ENCODE results near the gene ASMT.

DNA sequence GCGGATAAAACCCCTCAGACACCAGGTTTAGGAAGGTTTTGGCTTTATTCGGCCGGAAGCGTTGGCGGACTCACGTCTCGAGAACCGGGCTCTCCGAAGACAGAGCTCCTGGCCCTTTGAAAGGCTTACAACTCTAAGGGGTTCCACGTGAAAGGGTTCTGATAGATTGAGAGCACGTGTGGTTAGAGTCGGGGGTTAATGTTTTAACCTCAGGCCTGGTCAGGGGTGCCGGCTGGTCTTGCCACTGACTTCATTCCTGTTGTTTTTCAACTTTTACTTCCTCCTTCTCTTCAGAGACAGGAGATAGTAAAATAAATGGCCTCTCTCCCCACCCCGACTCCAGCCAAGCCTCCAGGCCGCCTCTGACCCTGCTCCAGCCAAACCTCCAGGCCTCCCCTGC is 4.7 kb upstream of the ASMT start:
- TF ChIP-seq, protein P1, sequence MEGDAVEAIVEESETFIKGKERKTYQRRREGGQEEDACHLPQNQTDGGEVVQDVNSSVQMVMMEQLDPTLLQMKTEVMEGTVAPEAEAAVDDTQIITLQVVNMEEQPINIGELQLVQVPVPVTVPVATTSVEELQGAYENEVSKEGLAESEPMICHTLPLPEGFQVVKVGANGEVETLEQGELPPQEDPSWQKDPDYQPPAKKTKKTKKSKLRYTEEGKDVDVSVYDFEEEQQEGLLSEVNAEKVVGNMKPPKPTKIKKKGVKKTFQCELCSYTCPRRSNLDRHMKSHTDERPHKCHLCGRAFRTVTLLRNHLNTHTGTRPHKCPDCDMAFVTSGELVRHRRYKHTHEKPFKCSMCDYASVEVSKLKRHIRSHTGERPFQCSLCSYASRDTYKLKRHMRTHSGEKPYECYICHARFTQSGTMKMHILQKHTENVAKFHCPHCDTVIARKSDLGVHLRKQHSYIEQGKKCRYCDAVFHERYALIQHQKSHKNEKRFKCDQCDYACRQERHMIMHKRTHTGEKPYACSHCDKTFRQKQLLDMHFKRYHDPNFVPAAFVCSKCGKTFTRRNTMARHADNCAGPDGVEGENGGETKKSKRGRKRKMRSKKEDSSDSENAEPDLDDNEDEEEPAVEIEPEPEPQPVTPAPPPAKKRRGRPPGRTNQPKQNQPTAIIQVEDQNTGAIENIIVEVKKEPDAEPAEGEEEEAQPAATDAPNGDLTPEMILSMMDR (IDR thresholded peaks at IDR 0.05): no peak
- no peak for TF ChIP-seq POLR2A (IDR thresholded peaks at IDR 0.05)
- TF ChIP-seq EP300 (IDR thresholded peaks at IDR 0.05; ENCODE audit: low read depth): no peak

All from transverse colon (tissue), 3 donors.